Measurements from ENCODE around the gene TMEM39B. TPM values are rescaled to one million over a fixed set of nuclear protein-coding genes. Genes with fewer than 3 reads are reported as not detected.
A peak's percentile ranks its signal among the peaks of the same experiment; 100 is the strongest.

TMEM39B gene
- 20.3 and 23.7 TPM in 2 replicates for total RNA-seq
- long read RNA-seq, transcript TMEM39B-203 (7 exons, 1,538 nt), result major isoform, 10 of 33 reads
- long read RNA-seq, transcript TMEM39B-201 (9 exons, 1,813 nt), result minor isoform, 6 of 33 reads
- long read RNA-seq, partial matches to known transcripts, result 5 of 33 reads
- long read RNA-seq, other reads (novel, unspliced or antisense), result 12 of 33 reads

- peak; percentile 83 for DNase-seq (ENCODE audit: low spot score, unreplicated experiment)
- no peaks in the 10 kb centered on the region for H3K27me3 Mint-ChIP-seq
- peak within 1 kb of the TSS; percentile 77 for H3K4me3 Mint-ChIP-seq (ENCODE audit: low read depth)
- peak within 1 kb of the TSS; percentile 93 for H3K27ac Mint-ChIP-seq
- H3K9me3 Mint-ChIP-seq (ENCODE audit: low read depth), result no peaks in the 10 kb centered on the region
- H3K36me3 Mint-ChIP-seq (ENCODE audit: insufficient read depth), result peaks cover 8% of the 10 kb centered on the region
- H3K4me1 Mint-ChIP-seq (ENCODE audit: low read depth), result peaks cover 16% of the 10 kb centered on the region
- TF ChIP-seq CTCF (IDR thresholded peaks at IDR 0.05; ENCODE audit: unreplicated experiment), result no peak
These were observed at the start of gene TMEM39B for GRCh38 chr1:32072622-32073298. Gene TMEM39B (plus strand): TSS chr1:32072939. CDS start chr1:32073048, 109 bp downstream.

GRCh38 chr1:32023351-32023750, 49.4 kb upstream of the TMEM39B start:
- Mint-ChIP-seq H3K27me3 (no peaks in the 10 kb centered on the region), H3K4me1 (ENCODE audit: low read depth) (peaks cover 31% of the 10 kb centered on the region), H3K9me3 (ENCODE audit: low read depth) (no peaks in the 10 kb centered on the region), H3K27ac (peak overlapping the region; percentile 87), H3K36me3 (ENCODE audit: insufficient read depth) (peaks cover 9% of the 10 kb centered on the region), H3K4me3 (ENCODE audit: low read depth) (no peak overlapping the region)
- TF ChIP-seq CTCF (IDR thresholded peaks at IDR 0.05; ENCODE audit: unreplicated experiment), result no peak
- no peak for DNase-seq (ENCODE audit: low spot score, unreplicated experiment)

GRCh38 chr1:32025515-32025914, 47.2 kb upstream of the TMEM39B start:
- Mint-ChIP-seq H3K4me3 (ENCODE audit: low read depth) (no peak overlapping the region), H3K9me3 (ENCODE audit: low read depth) (no peaks in the 10 kb centered on the region), H3K27me3 (no peaks in the 10 kb centered on the region), H3K27ac (no peak overlapping the region), H3K4me1 (ENCODE audit: low read depth) (peaks cover 32% of the 10 kb centered on the region), H3K36me3 (ENCODE audit: insufficient read depth) (peaks cover 9% of the 10 kb centered on the region)
- no peak for DNase-seq (ENCODE audit: low spot score, unreplicated experiment)
- TF ChIP-seq CTCF (IDR thresholded peaks at IDR 0.05; ENCODE audit: unreplicated experiment), result no peak

GRCh38 chr1:32028746-32029145, 44.0 kb upstream of the TMEM39B start:
- TF ChIP-seq CTCF (IDR thresholded peaks at IDR 0.05; ENCODE audit: unreplicated experiment), result no peak
- no peak overlapping the region for H3K27ac Mint-ChIP-seq
- H3K4me1 Mint-ChIP-seq (ENCODE audit: low read depth), result peaks cover 26% of the 10 kb centered on the region
- no peaks in the 10 kb centered on the region for H3K9me3 Mint-ChIP-seq (ENCODE audit: low read depth)
- no peak overlapping the region for H3K4me3 Mint-ChIP-seq (ENCODE audit: low read depth)
- DNase-seq (ENCODE audit: low spot score, unreplicated experiment), result no peak
- H3K36me3 Mint-ChIP-seq (ENCODE audit: insufficient read depth), result peaks cover 17% of the 10 kb centered on the region
- no peaks in the 10 kb centered on the region for H3K27me3 Mint-ChIP-seq

GRCh38 chr1:32031578-32032274, 41.0 kb upstream of the TMEM39B start:
- Mint-ChIP-seq H3K27ac (peak overlapping the region; percentile 92), H3K36me3 (ENCODE audit: insufficient read depth) (peaks cover 30% of the 10 kb centered on the region), H3K4me1 (ENCODE audit: low read depth) (peaks cover 28% of the 10 kb centered on the region), H3K9me3 (ENCODE audit: low read depth) (no peaks in the 10 kb centered on the region), H3K27me3 (no peaks in the 10 kb centered on the region), H3K4me3 (ENCODE audit: low read depth) (no peak overlapping the region)
- TF ChIP-seq CTCF (IDR thresholded peaks at IDR 0.05; ENCODE audit: unreplicated experiment), result no peak
- no peak for DNase-seq (ENCODE audit: low spot score, unreplicated experiment)

Data from progenitor cell of endocrine pancreas (in vitro differentiated cells).